ENCODE results near the gene ITGB6.
"Not testable (repeated sequence)": the region's sequence is repeated elsewhere in the genome, so short reads cannot be mapped to it uniquely, and the experiment has no call there.

ITGB6 gene

DNA sequence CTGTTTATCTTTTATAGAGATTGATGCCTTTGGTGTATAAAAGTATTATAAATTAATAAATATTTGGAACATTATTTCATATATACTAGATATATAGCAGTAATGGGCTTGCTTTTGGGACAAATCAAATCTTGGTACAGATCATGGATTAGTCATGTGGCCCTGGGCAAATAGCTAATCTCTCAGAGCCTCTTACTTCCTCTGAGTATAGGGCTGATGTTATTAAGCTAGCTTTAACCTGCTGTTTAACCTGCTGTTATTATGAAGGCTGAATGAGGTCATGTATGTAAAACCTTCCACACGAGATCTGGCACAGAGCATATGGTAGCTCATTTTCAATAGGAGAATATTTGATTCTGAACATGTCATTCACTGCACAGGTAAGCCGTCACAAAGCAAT lies 5.7 kb downstream of the ITGB6 start:
- no peak for DNase-seq

DNA sequence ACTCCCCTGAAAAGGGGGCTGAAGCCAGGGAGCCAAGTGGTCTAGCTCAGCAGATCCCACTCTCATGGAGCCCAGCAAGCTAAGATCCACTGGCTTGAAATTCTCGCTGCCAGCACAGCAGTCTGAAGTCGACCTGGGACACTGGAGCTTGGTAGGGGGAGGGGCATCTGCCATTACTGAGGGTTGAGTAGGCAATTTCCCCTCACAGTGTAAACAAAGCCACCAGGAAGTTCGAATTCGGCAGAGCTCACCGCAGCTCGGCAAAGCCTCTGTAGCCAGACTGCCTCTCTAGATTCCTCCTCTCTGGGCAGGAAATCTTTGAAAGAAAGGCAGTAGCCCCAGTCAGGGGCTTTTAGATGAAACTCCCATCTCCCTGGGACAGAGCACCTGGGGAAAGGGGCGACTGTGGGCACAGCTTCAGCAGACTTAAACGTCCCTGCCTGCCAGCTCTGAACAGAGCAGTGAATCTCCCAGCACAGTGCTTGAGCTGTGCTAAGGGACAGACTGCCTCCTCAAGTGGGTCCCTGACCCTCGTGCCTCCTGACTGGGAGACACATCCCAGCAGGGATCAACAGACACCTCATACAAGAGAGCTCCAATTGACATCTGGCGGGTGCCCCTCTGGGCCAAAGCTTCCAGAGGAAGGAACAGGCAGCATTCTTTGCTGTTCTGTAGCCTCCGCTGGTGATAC lies 18.8 kb downstream of the ITGB6 start:
- DNase-seq, result not testable (repeated sequence)

DNA sequence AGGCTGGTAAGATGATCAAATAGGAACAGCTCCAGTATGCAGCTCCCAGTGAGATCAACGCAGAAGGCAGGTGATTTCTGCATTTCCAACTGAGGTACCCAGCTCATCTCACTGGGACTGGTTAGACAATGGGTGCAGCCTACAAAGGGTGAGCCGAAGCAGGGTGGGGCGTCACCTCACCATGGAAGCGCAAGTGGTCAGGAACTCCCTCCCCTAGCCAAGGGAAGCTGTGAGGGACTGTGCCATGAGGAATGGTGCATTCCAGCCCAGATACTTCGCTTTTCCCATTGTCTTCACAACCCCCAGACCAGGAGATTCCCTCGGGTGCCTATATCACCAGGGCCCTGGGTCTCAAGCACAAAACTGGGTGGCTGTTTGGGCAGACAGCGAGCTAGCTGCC lies 19.4 kb downstream of the ITGB6 start:
- not testable (repeated sequence) for DNase-seq

DNA sequence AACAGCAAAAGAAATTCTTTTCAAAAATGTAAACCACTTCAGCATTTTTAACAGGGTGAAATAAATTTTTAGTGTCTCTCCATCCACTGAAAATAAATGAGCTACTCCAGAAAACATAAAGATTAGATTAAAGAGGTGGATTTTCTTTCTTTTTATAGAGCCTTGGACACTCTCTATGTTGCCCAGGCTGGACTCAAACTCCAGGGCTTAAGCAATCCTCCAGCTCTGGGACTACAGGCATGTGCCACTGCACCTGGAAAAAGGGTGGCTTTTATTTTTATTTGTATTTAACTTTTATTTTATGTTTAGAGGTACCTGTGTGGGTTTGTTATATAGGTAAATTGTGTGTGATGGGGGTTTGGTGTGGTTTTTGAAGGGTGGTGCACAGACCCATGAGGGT lies 19.9 kb downstream of the ITGB6 start:
- no peak for DNase-seq

DNA sequence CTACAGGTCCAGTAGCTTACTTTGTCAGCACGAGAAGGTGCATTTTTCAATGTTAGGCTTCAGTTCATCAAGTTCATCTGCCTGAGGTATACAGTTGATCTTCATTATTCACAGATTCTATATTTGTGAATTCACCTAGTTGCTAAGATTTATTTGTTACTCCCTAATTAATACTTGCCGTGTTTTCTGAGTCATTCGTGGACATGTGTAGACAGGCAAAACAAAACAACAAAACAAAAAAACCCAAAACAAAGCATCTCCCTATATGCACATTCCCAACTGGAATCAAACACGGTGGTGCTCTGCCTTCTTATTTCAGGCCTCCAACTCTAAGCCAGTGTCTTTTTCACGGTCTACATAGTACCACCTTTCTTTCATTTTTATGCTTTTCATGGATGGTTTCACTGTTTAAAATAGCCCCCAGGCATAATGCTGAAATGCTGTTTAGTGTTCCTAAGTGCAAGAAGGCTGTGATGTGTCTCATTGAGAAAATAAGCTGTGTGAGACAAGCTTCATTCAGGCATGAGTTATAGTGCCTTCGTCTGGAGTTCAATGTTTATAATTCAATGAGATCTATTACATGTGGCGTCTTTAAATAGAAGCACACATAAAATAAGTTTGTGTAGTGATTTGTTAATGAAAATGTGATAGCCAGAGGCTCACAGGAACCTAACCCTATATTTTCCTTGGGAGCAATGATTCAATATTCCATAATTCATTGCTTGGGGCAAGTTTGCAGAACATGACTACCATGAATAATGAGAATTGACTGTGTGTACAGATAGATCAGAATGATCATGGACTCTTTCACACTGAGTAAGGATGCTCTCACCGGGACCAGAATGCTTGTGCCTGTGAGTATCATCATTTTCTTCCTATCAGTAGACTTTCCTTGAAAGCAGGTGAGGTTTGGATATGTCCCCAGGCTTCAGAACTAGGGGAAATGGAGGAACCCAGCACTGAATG lies 24.6 kb downstream of the ITGB6 start:
- no peak for DNase-seq

DNA sequence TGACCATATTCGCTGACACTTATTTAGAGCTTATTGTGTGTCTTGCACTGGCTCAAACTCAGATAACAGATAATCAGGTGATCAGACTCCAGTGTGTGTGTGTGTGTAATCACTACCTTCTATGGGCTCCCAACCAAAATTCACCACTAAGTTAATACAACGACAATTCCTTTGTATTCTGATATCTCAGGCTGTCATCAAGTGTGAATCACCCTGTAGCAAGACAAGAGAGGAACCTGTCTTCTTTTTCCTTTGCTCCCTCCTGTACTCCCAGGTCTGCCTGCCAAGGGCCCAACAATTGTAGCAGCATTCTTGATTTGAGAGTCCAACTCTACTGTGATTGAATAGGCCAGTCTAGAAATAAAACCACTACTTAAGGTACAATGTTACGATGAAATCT lies 25.8 kb downstream of the ITGB6 start:
- no peak for DNase-seq

DNA sequence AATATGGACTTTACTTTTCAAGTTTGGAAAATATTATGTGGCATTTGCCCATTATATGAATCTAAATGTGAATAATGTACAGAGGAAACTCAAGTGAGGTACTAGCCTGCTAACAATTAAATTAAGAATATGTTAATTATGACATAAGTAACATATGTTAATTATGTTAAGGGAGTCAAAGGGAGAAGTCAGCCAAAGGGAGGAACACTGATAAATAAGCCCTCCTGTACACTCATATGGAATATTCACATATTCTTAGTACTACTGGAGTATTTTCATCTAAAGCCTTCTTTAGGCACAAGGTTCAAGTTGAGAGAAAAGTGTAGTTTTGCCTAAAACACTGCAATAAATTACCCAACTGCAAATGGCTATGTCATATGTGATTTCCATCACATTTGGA lies 30.1 kb downstream of the ITGB6 start:
- no peak for DNase-seq

DNA sequence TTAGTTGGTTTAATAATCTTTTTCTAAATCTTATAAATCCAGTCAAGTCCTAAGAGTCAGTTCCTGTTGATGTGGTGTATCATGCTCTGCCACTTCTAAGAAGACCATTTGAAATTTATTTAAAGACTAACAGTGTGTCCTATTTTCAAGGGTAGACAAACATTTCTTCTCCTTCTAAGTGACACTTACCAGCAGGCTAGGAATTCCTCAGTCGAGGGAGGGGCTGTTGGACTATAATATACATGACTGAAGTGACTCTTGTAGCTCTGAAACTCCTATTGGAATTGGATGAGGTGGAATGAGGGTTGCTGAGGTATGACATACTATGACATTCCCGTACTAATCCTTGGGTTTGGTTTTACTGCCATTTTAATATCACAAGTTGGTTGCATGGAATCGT lies 30.6 kb downstream of the ITGB6 start:
- DNase-seq, result no peak

DNA sequence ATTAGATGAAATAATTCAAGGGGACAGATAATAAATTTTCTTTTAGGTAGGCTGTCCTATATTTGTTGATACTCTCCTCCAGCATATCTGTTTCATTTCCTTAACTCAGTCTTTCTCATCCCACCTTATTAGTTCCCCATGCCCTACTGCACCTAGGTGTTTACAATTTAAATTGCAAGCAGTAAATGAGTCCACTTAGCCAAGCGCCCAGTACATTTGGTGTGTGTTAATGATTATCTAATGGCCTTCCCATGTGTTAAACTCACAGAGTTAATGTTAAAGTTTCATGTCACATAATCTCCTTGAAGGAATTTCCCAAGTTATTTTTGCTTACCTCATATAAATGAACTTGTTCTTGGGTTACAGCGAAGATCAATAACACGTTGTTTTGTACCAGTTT lies 31.2 kb downstream of the ITGB6 start:
- no peak for DNase-seq

DNA sequence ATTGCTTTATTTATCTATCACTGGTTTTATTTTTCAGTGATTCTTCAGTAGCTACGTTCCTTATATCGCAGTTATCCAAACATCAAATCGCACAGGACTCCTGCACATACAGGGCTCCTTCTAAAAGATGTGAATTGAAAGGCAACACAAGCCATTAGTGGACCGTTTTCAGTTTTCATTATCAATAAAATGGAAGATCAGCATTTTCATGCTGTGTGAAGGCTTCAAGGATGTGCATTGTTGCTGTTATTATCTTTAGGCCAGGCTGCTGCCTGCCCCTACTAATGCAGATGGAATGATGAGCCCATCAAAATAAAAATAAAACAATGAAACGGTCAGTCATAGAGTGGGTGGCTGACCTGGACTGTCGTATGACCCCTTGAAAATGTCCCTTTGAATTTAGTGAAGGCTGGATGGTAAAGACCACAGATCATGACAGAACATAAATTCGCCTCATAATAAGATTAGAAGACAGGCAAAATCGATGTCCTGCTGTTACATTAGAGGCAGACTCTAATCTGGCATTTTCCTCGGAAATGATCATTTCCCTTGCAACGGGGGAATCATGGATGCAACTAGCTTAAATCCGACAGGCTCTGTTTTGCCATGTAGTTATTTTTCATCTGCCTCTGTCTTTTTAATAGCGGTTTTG lies 32.9 kb downstream of the ITGB6 start:
- no peak for DNase-seq

DNA sequence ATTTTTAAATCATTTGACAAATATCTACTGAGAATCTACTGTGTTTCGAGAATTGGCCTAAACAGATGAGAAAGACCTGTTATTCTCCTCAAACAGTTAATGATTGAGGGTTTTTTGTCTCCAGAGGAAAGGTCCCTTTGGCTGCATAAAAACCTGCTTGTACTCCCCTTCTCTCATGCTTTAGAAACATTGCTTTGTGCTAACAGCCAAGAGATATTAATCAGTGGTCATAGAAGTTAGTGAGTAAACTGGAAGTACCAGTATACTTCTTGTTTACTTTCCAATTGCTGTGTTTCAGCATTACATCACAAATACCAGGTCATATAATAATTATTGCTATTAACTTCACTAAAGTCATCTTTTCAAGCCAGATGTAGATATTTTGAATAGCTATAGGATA lies 34.1 kb downstream of the ITGB6 start:
- DNase-seq, result no peak

DNA sequence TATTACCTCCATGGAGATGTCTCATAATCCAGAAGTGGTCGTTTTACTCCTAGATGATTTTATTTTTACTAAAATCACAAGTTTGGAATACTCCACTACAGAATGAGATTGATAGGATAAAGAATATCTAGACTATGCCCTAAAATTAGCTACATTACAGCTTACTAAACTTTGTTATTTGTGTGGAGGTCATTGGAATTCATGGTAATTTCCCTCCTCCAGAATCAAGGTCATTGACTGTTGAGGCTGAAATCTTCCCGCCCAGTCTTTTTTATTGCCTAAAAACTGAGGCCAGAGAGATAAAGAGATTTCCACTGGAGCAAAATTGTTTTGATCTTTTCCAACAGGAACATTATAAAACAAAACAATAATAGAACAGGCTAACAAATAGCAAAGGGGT lies 35.0 kb downstream of the ITGB6 start:
- DNase-seq, result no peak

DNA sequence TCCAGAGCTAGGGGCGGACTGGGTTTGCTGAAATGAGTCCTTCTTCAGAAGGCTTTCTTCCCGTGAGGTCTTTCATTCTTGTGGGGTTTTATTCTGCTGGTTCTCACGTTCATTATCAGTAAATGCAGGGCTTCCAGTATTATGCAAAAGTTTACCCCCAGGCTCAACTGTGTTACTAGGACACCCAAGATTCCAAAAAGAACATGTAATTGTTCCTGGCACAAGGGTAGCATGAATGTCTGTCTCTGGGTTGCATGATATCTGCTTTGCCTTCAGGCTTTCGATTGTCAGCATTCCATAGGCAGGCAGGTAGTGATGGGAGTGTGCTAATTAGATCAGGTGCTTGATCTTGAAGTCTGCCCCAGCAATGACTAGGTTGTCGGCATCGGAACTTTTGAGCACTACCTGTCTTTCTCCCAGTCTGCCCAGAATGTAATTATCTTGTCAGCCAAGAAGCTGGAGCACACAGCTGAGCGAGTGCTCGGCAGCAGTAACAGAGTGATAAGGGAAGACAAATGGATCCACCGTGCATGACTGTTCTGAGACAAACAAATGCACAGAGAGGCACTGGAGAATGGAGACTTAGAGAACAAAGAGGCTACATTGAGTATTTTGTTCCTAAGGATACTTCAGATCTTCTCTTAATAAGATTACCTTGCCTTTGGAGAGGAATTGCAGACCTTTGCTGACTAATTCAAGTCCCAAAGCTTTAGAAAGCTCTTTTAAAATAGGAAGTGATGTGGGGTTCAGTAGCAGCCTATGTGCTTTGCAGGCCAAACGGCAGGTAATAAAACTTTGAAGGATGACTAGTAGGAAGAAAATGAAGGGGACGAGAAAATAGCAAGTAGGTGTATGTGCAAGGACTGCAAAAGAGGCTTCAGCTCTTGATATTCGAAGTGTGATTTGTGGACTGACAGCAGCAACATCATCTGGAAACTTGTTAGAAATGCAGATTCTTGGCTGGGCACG lies 41.9 kb downstream of the ITGB6 start:
- peak in 1 of 58 donors; percentile 6 for DNase-seq

DNA sequence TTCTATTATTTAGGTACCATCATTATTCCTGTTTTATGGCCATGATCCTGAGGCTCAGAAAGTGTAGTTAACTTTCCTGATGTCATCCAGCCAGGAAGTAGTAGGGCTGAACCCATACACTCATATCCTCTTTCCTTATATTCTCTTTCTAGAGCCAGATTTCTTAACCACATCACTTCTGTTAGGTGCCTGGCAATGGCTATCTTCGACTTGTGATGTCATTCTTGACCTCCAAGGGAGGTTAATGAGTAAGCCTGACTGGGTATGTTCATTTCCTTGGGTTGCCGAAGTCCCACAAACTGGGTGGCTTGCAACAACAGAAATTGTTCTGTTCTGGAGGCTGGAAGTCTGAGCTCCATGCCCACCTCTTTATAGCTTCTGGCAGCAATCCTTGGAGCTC lies 43.4 kb downstream of the ITGB6 start:
- no peak for DNase-seq

DNA sequence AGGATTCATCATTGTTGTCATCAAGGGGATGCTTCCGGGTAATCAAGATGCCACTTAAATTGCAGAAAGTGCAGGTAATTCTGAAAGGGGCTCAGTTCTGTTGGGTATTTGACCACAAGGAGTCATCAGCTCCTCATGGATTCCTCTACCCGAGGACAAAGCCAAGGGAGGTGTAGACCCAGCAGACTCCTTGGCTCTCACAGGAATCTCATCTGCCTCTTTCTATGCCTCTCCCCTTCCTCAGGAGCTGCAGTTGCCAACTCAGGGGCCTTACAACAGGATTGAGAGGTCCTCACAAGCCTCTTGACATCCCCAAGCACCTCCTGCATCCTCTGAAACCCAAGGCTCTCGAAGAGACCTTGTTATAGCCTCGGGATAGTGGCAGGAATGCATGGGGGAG lies 44.0 kb downstream of the ITGB6 start:
- DNase-seq, result no peak

DNA sequence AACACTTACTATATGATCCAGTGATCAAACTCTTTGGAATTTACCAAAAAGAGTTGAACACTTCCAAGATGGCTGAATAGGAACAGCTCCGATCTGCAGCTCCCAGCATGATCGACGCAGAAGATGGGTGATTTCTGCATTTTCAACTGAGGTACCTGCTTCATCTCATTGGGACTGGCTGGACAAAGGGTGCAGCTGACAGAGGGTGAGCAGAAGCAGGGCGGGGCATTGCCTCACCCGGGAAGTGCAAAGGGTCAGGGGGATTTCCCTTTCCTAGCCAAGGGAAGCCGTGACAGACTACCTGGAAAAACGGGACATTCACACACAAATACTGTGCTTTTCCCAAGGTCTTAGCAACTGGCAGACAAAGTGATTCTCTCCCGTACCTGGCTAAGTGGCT lies 51.7 kb downstream of the ITGB6 start:
- DNase-seq, result not testable (repeated sequence)

DNA sequence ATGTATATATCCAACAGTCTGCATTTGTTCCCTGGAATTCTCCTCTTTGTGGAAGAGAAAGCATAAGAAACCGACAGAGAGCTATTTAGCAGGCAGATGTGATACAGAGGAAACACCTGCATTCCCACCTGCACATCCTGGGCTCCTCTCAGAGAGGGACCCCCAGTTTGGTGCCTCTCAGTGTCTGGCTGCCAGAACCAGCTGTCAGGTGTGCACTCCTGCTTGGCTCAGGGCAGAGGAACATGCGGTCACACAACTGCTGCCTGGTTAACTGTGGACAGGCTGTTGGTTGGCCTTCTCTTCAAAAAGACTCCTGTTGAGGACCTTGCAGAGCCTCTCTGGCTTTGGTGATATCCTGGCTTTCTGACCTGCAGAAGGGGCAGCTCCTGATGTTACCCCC lies 54.6 kb downstream of the ITGB6 start:
- no peak for DNase-seq

DNA sequence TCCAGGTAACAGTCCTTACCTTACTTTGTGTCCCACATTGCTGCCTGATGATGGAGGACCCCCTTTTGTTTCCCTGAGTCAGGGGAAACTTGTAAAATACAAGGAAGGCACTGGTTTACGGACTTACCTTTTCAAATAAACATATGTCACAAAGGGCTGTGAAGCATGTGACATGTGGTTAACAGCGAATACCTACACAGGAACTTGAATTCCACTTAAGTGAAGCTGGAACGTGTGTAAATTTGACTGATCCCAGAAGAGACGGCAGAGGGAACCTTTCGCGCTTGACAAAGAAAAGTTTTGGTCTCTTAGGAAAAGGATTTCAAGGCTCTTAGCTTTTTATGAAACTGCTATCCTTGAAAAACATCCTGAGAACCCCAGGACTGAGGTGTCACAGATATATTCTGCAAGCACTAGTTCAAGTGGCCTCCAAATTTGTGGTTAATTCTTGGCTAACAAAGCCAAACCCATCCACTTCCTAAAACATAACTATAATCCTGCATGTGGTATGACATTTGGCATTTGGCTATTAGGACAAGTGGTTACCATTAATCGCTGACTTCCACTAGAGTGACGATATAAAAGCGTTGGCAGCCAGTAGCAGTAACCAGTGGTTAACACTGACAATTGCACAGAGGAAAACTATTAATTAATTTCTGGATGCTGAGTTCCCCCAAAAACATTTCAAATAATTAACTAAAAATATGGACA lies 55.6 kb downstream of the ITGB6 start:
- no peak for DNase-seq

DNA sequence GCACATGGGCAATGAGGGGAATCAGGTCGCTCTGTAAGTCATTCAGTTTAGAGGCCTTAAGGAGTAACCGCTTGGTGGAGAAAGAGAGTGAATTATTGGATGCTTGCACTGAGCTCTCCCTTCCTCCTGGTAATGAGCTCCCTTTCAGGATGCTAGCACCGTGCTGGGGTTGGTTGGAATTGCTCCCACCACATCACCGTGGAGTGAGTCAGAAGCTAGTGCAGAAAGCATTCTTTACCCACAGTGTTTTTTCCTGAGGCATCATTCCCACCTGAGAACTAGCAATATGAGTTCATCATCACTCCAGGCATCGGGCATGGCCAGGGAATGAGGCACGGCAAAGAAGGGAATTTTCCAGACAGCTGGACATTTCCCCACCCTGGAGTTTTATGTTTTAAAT lies 57.6 kb downstream of the ITGB6 start:
- DNase-seq, result no peak

DNA sequence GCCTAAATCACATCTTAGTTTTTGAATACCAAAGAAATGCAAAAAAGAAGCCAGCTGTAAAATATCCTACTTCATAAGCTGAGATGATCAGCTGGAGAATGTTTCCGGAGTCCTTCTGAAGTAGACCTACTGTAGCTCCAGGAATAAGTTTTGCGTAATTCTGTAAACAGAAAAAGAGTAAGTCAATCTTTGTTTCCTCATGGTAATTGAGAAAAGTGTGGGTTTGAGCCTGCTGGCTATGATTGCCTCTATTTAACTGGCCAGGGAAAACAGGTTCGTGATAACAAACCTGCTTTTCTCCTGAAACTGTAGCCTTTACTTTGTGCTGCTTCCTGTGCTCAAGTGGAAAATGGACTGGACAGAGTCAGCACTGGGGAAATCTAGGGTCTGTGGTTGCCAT lies 58.2 kb downstream of the ITGB6 start:
- DNase-seq, result no peak
